Right lobe of liver (tissue), 6 donors: ENCODE data around the gene DNAH2. TPM values are rescaled to one million over a fixed set of nuclear protein-coding genes. Genes with fewer than 3 reads are reported as not detected.

Experiments
- ATAC-seq, 4 donors: fragments of 200-7000 bp; cut with Tn5 transposase; one replicate each; pipeline ENCODE4 v1.9.1; 2020; ENCODE audit warnings: mild to moderate bottlenecking in 4 of 4, moderate library complexity in 4 of 4
- DNase-seq, 3 donors: peaks; one replicate each; pipeline ENCODE4 v3.0.0-alpha.2; 2020
- H3K27ac ChIP-seq, 3 donors: fragments of 200-600 bp; one replicate each; pipeline ENCODE4 v1.8.0; 2022
- H3K27me3 ChIP-seq, 2 donors: fragments of 200-600 bp; one replicate each; pipeline ENCODE4 v1.8.0; 2022
- H3K36me3 ChIP-seq, 4 donors: fragments of 200-600 bp; sonication (generic) in 1 of 4; one replicate each; pipeline versions ENCODE4 v1.5.1 to v1.8.0; 2017 to 2022; ENCODE audit warnings: control low read depth in 1 of 4
- H3K4me1 ChIP-seq, 4 donors: fragments of 200-600 bp; sonication (generic) in 1 of 4; one replicate each; pipeline versions ENCODE4 v1.5.1 to v1.8.0; 2017 to 2022; ENCODE audit warnings: control low read depth in 1 of 4
- H3K4me3 ChIP-seq, 3 donors: fragments of 200-600 bp; one replicate each; pipeline ENCODE4 v1.8.0; 2022
- H3K9me3 ChIP-seq, 4 donors: fragments of 200-600 bp; sonication (generic) in 1 of 4; one replicate each; pipeline versions ENCODE4 v1.5.1 to v1.8.0; 2017 to 2022; ENCODE audit warnings: control low read depth in 1 of 4
- POLR2A ChIP-seq: fragments of 450-650 bp; IDR thresholded peaks from one replicate; pipeline ENCODE4 v1.6.1; 2017; ENCODE audit warnings: antibody characterized with exemption, mild to moderate bottlenecking
- WGBS: methylation state at CpG from one replicate; pipeline ENCODE4 v1.1.6; 2018; ENCODE audit warnings: low coverage, low lambda C conversion rate; ENCODE audit not compliant: insufficient coverage; ENCODE audit errors: missing lambda C conversion rate; 5-methylcytosine and 5-hydroxymethylcytosine counted together
- intact Hi-C, 2 donors: fragments of 100-400 bp; cut with DNase I; formaldehyde crosslinking; loops; one replicate each; pipeline versions ENCODE4 v1.11.2 to v1.14.1; 2022
- total RNA-seq, 6 experiments: library from RNA; depleted of rRNA in 2 of 6; stranded (reverse); fragments of >200 nt in 2 of 6; fragmentation: NEBNext Ultra II Directional in 3 of 6; extraction: Animal tissue kit (Norgen Biotek cat#: 25700) in 3 of 6; gene quantifications; one replicate each; pipeline versions ENCODE4 v1.1.0 to v1.2.4, GENCODE V29; 2016 to 2023
- TF ChIP-seq, protein P1 (sequence below), 4 donors: fragments of 200-600 bp in 3 of 4; fragments of 450-650 bp in 1 of 4; IDR thresholded peaks; one replicate each; pipeline versions ENCODE4 v1.5.1 to v1.8.0; 2016 to 2022; ENCODE audit warnings: antibody characterized with exemption in 4 of 4, mild to moderate bottlenecking in 2 of 4
- donor health status: DM: no; HTN: yes; CAD: no.
- donor health status: DM: no; HTN: no; CAD: no.
- donor health status: DM: no; HTN: no; CAD: no.
- donor health status: DM: no; HTN: yes; CAD: no.
- donor health status: DM: no; HTN: yes; CAD: no.

The DNAH2 gene
- total RNA-seq, 6 experiments from 2014 or later: 0.12 to 0.38 (median 0.27) TPM

DNA sequence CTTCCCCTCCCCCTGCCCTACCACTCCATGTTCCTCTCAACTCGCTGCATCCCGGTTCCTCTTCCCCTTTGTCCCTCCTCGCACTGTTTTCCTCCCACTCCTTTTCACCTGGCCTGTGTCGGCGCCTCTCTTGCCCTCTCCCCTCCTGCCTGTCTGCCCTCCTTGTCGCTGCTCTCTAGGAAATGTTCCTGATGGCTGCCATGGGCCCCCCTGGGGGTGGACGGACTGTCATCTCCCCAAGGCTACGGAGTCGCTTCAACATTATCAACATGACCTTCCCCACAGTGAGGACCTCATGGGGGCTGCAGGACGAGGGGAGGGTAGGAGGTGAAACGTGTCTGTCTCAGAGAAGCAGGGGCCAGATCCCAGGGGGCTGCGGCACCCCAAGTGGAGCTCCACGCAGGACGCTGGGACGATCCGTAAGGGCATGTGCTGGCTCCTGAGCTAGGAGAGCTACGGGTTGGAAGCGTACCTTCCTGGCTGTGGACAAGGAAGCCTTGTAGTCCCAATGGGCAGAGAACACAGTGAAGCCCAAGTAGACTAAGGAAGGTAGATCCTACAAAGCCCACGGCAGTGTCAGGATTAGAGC is 76.6 kb downstream of the DNAH2 start:
- ATAC-seq: peak in 1 of 4 donors; percentile 16
- H3K4me3 ChIP-seq: no peak overlapping the region

DNA sequence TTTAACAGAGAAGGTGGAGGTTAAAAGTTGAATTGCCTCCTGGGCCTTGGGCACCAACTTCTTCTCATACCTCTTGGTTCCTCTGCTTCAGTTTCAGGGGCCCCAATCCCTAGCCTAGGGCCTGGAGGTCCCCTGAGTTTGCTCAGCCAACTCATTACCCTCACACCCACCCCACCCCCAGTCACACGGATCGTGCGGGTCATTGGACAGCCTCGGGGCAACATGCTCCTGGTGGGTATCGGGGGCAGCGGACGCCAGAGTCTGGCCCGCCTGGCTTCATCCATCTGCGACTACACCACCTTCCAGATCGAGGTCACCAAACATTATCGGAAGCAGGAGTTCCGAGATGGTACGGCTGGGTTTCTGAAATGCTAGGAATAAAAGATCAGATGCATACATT is 80.4 kb downstream of the DNAH2 start:
- no peaks in the 10 kb centered on the region for H3K27me3 ChIP-seq
- no peak for TF ChIP-seq POLR2A
- TF ChIP-seq, protein P1, sequence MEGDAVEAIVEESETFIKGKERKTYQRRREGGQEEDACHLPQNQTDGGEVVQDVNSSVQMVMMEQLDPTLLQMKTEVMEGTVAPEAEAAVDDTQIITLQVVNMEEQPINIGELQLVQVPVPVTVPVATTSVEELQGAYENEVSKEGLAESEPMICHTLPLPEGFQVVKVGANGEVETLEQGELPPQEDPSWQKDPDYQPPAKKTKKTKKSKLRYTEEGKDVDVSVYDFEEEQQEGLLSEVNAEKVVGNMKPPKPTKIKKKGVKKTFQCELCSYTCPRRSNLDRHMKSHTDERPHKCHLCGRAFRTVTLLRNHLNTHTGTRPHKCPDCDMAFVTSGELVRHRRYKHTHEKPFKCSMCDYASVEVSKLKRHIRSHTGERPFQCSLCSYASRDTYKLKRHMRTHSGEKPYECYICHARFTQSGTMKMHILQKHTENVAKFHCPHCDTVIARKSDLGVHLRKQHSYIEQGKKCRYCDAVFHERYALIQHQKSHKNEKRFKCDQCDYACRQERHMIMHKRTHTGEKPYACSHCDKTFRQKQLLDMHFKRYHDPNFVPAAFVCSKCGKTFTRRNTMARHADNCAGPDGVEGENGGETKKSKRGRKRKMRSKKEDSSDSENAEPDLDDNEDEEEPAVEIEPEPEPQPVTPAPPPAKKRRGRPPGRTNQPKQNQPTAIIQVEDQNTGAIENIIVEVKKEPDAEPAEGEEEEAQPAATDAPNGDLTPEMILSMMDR (IDR thresholded peaks at IDR 0.05): no peak
- H3K4me1 ChIP-seq: no peaks in the 10 kb centered on the region
- H3K27ac ChIP-seq: no peak overlapping the region
- H3K4me3 ChIP-seq: no peak overlapping the region
- no peak for ATAC-seq
- no peak for DNase-seq
- WGBS: 86% methylated on average over 5 of the region's 13 CpGs
- no peaks in the 10 kb centered on the region for H3K36me3 ChIP-seq
- no peaks in the 10 kb centered on the region for H3K9me3 ChIP-seq
- intact Hi-C loops: no loop called here

More for the DNA sequence above, 76.6 kb downstream of the DNAH2 start:
- no peaks in the 10 kb centered on the region for H3K9me3 ChIP-seq
- H3K27ac ChIP-seq: no peak overlapping the region
- DNase-seq: no peak
- H3K4me1 ChIP-seq: no peaks in the 10 kb centered on the region
- intact Hi-C loops: no loop called here
- TF ChIP-seq POLR2A: no peak
- TF ChIP-seq, protein P1 (IDR thresholded peaks at IDR 0.05): no peak
- no peaks in the 10 kb centered on the region for H3K27me3 ChIP-seq
- 38% methylated on average over 12 of the region's 19 CpGs for WGBS
- H3K36me3 ChIP-seq: no peaks in the 10 kb centered on the region

DNA sequence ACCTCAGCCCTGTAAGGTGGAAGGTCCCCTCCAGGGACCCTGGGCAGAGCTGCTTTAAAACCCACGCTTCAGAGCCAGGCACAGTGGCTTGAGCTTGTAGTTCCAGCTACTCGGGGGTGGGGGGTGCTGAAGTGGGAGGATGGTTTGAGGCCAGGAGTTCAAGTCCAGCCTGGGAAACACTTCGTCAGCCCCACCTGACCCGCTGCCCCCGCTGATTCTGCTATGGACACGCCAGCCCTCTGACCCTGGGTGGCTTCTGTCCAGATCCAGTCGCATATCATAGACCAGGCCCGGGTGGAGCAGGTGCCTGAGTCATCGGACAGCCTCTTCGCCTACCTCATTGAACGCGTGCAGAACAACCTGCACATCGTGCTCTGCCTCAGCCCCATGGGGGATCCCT is 81.3 kb downstream of the DNAH2 start:
- WGBS: no CpG with 5 or more reads among the region's 13 CpGs
- no peaks in the 10 kb centered on the region for H3K36me3 ChIP-seq
- ATAC-seq: no peak
- TF ChIP-seq, protein P1 (IDR thresholded peaks at IDR 0.05): no peak
- TF ChIP-seq POLR2A: no peak
- H3K4me1 ChIP-seq: no peaks in the 10 kb centered on the region
- no peaks in the 10 kb centered on the region for H3K9me3 ChIP-seq
- H3K4me3 ChIP-seq: no peak overlapping the region
- intact Hi-C loops: no loop called here
- H3K27me3 ChIP-seq: no peaks in the 10 kb centered on the region
- H3K27ac ChIP-seq: no peak overlapping the region
- DNase-seq: no peak

DNA sequence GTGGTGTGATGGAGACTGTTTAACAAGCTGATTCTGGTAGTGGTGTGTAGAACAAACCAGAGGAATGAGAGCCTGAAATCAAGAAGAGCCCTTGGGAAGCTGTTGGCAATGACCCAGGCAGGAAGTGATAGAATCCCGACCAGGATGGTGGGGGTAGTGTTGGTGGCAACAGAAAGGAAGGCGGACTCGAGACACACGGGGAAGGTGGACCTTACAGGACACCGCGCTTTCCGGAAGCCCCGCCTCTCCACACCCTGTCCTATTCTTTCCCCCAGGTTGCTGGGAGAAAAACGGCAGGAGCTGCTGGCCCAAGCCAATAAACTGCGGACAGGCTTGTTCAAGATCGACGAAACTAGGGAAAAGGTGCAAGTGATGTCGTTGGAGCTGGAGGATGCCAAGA is 86.4 kb downstream of the DNAH2 start:
- no peaks in the 10 kb centered on the region for H3K27me3 ChIP-seq
- H3K4me3 ChIP-seq: no peak overlapping the region
- H3K4me1 ChIP-seq: no peaks in the 10 kb centered on the region
- 31% methylated on average over 8 of the region's 13 CpGs for WGBS
- ATAC-seq: peak in 3 of 4 donors; percentile 26 to 39 (median 28)
- H3K36me3 ChIP-seq: no peaks in the 10 kb centered on the region
- intact Hi-C loops: no loop called here
- no peak for DNase-seq
- H3K9me3 ChIP-seq: no peaks in the 10 kb centered on the region
- TF ChIP-seq POLR2A: no peak
- TF ChIP-seq, protein P1 (IDR thresholded peaks at IDR 0.05): no peak
- H3K27ac ChIP-seq: no peak overlapping the region
